RCC 7860 (cell line): ENCODE measurements around the gene TRPC5OS.

ENCODE experiments used
- DNase-seq: peaks from one replicate; pipeline ENCODE4 v3.0.0-alpha.2; 2015; ENCODE audit warnings: low spot score
- FAIRE-seq: peaks from 2 replicates; lab custom pipeline; 2012; peaks lifted over from hg19 to GRCh38; lab: Jason Lieb, UNC

Gene TRPC5OS

GRCh38 chrX:111892375-111892774 is 16.4 kb downstream of the TRPC5OS start:
- no peak for FAIRE-seq
- no peak for DNase-seq

- no peak for DNase-seq
- FAIRE-seq, result no peak
Measured at GRCh38 chrX:111896148-111896547, 20.2 kb downstream of the TRPC5OS start.

- no peak for DNase-seq
- no peak for FAIRE-seq
Measured at GRCh38 chrX:111914398-111915090, 38.6 kb downstream of the TRPC5OS start.

- DNase-seq, result no peak
- FAIRE-seq, result no peak
Measured at GRCh38 chrX:111917591-111917990, 41.6 kb downstream of the TRPC5OS start.

GRCh38 chrX:111928456-111928855 is 52.5 kb downstream of the TRPC5OS start:
- FAIRE-seq (no peak), DNase-seq (no peak)
